Measurements from ENCODE around the gene PPP2R1A. TPM values are rescaled to one million over a fixed set of nuclear protein-coding genes. Genes with fewer than 3 reads are reported as not detected.

The PPP2R1A gene
- total and polyA plus RNA-seq, 4 donors, result 33.6 to 61.6 (median 59.8) TPM

DNA sequence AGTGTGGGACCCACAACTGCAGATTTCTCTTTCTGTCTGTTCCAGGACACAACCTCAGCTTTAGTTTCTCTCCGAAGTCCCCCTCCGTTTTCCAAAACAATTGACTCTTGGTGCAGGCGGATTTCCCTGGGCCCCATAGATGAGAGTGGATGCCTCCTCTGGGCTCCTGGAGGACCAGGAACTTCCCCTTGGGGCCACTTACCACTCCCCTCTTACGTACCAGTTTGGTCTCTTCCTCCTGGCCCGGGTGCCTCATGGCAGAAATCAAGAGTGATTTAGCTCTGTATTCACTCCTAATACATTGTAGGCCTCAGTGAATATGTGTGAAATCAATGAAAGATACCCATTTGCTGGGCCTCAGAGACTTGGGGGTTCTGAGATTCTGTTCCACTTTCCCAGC is 34.4 kb downstream of the PPP2R1A start:
- WGBS, result 96% methylated on average over 5 of the region's 5 CpGs
- no peak overlapping the region for H3K4me3 ChIP-seq (ENCODE audit: low read depth in 1 of 3, low read length in 3 of 3)
- no peak overlapping the region for H3K27ac ChIP-seq (ENCODE audit: low read depth in 1 of 2, low read length in 2 of 2)
- TF ChIP-seq HNF4A (conservative IDR thresholded peaks at IDR 0.05), result no peak
- TF ChIP-seq GABPA (IDR thresholded peaks at IDR 0.05 in 1 of 2, conservative IDR thresholded peaks at IDR 0.05 in 1 of 2), result no peak
- TF ChIP-seq TAF1 (conservative IDR thresholded peaks at IDR 0.05), result no peak
- TF ChIP-seq RAD21 (IDR thresholded peaks at IDR 0.05), result no peak
- no peak for TF ChIP-seq YY1 (IDR thresholded peaks at IDR 0.05)
- no peak for TF ChIP-seq FOXA1 (IDR thresholded peaks at IDR 0.05)
- TF ChIP-seq, protein P1, sequence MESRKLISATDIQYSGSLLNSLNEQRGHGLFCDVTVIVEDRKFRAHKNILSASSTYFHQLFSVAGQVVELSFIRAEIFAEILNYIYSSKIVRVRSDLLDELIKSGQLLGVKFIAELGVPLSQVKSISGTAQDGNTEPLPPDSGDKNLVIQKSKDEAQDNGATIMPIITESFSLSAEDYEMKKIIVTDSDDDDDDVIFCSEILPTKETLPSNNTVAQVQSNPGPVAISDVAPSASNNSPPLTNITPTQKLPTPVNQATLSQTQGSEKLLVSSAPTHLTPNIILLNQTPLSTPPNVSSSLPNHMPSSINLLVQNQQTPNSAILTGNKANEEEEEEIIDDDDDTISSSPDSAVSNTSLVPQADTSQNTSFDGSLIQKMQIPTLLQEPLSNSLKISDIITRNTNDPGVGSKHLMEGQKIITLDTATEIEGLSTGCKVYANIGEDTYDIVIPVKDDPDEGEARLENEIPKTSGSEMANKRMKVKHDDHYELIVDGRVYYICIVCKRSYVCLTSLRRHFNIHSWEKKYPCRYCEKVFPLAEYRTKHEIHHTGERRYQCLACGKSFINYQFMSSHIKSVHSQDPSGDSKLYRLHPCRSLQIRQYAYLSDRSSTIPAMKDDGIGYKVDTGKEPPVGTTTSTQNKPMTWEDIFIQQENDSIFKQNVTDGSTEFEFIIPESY (IDR thresholded peaks at IDR 0.05), result no peak
- TF ChIP-seq, protein P2, sequence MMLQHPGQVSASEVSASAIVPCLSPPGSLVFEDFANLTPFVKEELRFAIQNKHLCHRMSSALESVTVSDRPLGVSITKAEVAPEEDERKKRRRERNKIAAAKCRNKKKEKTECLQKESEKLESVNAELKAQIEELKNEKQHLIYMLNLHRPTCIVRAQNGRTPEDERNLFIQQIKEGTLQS (IDR thresholded peaks at IDR 0.05), result no peak
- TF ChIP-seq NR2F2 (IDR thresholded peaks at IDR 0.05), result no peak
- no peak for TF ChIP-seq FOXA2 (IDR thresholded peaks at IDR 0.05)
- TF ChIP-seq HNF4G (IDR thresholded peaks at IDR 0.05), result no peak
- TF ChIP-seq, protein P3, sequence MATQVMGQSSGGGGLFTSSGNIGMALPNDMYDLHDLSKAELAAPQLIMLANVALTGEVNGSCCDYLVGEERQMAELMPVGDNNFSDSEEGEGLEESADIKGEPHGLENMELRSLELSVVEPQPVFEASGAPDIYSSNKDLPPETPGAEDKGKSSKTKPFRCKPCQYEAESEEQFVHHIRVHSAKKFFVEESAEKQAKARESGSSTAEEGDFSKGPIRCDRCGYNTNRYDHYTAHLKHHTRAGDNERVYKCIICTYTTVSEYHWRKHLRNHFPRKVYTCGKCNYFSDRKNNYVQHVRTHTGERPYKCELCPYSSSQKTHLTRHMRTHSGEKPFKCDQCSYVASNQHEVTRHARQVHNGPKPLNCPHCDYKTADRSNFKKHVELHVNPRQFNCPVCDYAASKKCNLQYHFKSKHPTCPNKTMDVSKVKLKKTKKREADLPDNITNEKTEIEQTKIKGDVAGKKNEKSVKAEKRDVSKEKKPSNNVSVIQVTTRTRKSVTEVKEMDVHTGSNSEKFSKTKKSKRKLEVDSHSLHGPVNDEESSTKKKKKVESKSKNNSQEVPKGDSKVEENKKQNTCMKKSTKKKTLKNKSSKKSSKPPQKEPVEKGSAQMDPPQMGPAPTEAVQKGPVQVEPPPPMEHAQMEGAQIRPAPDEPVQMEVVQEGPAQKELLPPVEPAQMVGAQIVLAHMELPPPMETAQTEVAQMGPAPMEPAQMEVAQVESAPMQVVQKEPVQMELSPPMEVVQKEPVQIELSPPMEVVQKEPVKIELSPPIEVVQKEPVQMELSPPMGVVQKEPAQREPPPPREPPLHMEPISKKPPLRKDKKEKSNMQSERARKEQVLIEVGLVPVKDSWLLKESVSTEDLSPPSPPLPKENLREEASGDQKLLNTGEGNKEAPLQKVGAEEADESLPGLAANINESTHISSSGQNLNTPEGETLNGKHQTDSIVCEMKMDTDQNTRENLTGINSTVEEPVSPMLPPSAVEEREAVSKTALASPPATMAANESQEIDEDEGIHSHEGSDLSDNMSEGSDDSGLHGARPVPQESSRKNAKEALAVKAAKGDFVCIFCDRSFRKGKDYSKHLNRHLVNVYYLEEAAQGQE (IDR thresholded peaks at IDR 0.05), result no peak
- TF ChIP-seq, protein P4, sequence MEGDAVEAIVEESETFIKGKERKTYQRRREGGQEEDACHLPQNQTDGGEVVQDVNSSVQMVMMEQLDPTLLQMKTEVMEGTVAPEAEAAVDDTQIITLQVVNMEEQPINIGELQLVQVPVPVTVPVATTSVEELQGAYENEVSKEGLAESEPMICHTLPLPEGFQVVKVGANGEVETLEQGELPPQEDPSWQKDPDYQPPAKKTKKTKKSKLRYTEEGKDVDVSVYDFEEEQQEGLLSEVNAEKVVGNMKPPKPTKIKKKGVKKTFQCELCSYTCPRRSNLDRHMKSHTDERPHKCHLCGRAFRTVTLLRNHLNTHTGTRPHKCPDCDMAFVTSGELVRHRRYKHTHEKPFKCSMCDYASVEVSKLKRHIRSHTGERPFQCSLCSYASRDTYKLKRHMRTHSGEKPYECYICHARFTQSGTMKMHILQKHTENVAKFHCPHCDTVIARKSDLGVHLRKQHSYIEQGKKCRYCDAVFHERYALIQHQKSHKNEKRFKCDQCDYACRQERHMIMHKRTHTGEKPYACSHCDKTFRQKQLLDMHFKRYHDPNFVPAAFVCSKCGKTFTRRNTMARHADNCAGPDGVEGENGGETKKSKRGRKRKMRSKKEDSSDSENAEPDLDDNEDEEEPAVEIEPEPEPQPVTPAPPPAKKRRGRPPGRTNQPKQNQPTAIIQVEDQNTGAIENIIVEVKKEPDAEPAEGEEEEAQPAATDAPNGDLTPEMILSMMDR (IDR thresholded peaks at IDR 0.05; ENCODE audit: low read depth, low read length, missing input control), result no peak
- no peak for TF ChIP-seq JUND (IDR thresholded peaks at IDR 0.05)
- TF ChIP-seq EGR1 (IDR thresholded peaks at IDR 0.05; ENCODE audit: low read depth in 2 of 2), result no peak
- TF ChIP-seq SP1 (IDR thresholded peaks at IDR 0.05), result no peak
- H3K4me1 ChIP-seq (ENCODE audit: control insufficient read depth in 4 of 4, insufficient read depth in 4 of 4, low read length in 3 of 4), result no peaks in the 10 kb centered on the region
- peaks cover 34 to 90% (median 82%) of the 10 kb centered on the region in 4 donors for H3K36me3 ChIP-seq (ENCODE audit: control insufficient read depth in 4 of 4, insufficient read depth in 3 of 4, low read depth in 1 of 4, low read length in 3 of 4)
- no peak overlapping the region for H3K9ac ChIP-seq (ENCODE audit: low read depth in 1 of 2, low read length in 2 of 2)
- no peaks in the 10 kb centered on the region for H3K27me3 ChIP-seq (ENCODE audit: control insufficient read depth in 4 of 4, insufficient read depth in 4 of 4, low read length in 3 of 4)
- no peaks in the 10 kb centered on the region for H3K9me3 ChIP-seq (ENCODE audit: control insufficient read depth in 4 of 4, low read length in 3 of 4)
- no peak for DNase-seq (ENCODE audit: low spot score)

DNA sequence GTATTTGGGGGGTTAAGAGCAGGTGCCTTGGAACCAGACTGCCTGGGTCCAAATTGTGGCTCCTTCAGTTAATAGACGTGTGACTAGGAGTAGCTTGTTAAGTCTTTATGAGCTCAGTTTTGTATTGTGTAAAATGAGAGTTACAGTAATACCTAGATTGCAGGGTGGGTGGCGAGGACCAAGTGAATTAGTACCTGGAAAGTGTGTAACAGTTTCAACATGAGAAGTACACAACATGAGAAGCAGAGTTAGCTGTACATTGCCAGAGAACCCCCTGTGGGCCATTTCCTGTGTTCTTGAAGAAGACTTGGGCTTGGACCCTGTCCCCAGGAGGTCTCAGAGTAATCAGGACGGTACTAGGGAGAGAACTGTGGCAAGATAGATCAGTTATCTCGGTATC is 36.8 kb downstream of the PPP2R1A start:
- Histone ChIP-seq H3K9ac (ENCODE audit: low read depth in 1 of 2, low read length in 2 of 2) (no peak overlapping the region), H3K9me3 (ENCODE audit: control insufficient read depth in 4 of 4, low read length in 3 of 4) (no peaks in the 10 kb centered on the region), H3K27me3 (ENCODE audit: control insufficient read depth in 4 of 4, insufficient read depth in 4 of 4, low read length in 3 of 4) (no peaks in the 10 kb centered on the region), H3K4me3 (ENCODE audit: low read depth in 1 of 3, low read length in 3 of 3) (no peak overlapping the region), H3K4me1 (ENCODE audit: control insufficient read depth in 4 of 4, insufficient read depth in 4 of 4, low read length in 3 of 4) (no peaks in the 10 kb centered on the region), H3K36me3 (ENCODE audit: control insufficient read depth in 4 of 4, insufficient read depth in 3 of 4, low read depth in 1 of 4, low read length in 3 of 4) (peaks cover 16 to 65% (median 57%) of the 10 kb centered on the region in 4 donors), H3K27ac (ENCODE audit: low read depth in 1 of 2, low read length in 2 of 2) (no peak overlapping the region)
- no peak for DNase-seq (ENCODE audit: low spot score)
- WGBS, result 80% methylated on average over 4 of the region's 4 CpGs
- TF ChIP-seq, protein P1 (IDR thresholded peaks at IDR 0.05), result no peak
- TF ChIP-seq EGR1 (IDR thresholded peaks at IDR 0.05; ENCODE audit: low read depth in 2 of 2) (no peak), TAF1 (conservative IDR thresholded peaks at IDR 0.05) (no peak), HNF4G (IDR thresholded peaks at IDR 0.05) (no peak), FOXA1 (IDR thresholded peaks at IDR 0.05) (no peak), GABPA (IDR thresholded peaks at IDR 0.05 in 1 of 2, conservative IDR thresholded peaks at IDR 0.05 in 1 of 2) (no peak), SP1 (IDR thresholded peaks at IDR 0.05) (no peak), YY1 (IDR thresholded peaks at IDR 0.05) (no peak)
- TF ChIP-seq, protein P4 (IDR thresholded peaks at IDR 0.05; ENCODE audit: low read depth, low read length, missing input control), result no peak
- TF ChIP-seq, protein P5, sequence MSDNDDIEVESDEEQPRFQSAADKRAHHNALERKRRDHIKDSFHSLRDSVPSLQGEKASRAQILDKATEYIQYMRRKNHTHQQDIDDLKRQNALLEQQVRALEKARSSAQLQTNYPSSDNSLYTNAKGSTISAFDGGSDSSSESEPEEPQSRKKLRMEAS (IDR thresholded peaks at IDR 0.05), result no peak
